Keratinocyte (primary cell): ENCODE measurements around the gene SPR. TPM values are rescaled to one million over a fixed set of nuclear protein-coding genes. Genes with fewer than 3 reads are reported as not detected.
A peak's percentile ranks its signal among the peaks of the same experiment; 100 is the strongest.

Experiments
- DNase-seq: peaks from one replicate; pipeline ENCODE4 v3.0.0-alpha.2; 2011; ENCODE audit warnings: low read depth, missing footprints, low spot score
- FAIRE-seq: peaks from 2 replicates; lab custom pipeline; 2011; peaks lifted over from hg19 to GRCh38; lab: Jason Lieb, UNC
- H2AFZ ChIP-seq: 2 replicates; pipeline ENCODE4 v1.6.0; 2012; ENCODE audit warnings: low read length, control low read depth, inconsistent platforms; ENCODE audit not compliant: control insufficient read depth
- H3K27ac ChIP-seq: 2 replicates; pipeline ENCODE4 v1.5.1; 2011; ENCODE audit warnings: low read length; ENCODE audit not compliant: control insufficient read depth, insufficient read depth
- H3K27me3 ChIP-seq: 3 replicates; pipeline ENCODE4 v1.6.0; 2011; ENCODE audit warnings: low read length; ENCODE audit not compliant: control insufficient read depth, insufficient read depth; ENCODE audit errors: extremely low read depth
- H3K36me3 ChIP-seq, 2 experiments: 2 replicates in 1 of 2; 3 replicates in 1 of 2; pipeline ENCODE4 v1.5.1; 2011; ENCODE audit warnings: low read length in 2 of 2, mild to moderate bottlenecking in 1 of 2; ENCODE audit not compliant: control insufficient read depth in 2 of 2, insufficient read depth in 2 of 2; ENCODE audit errors: extremely low read depth in 1 of 2
- H3K4me1 ChIP-seq: 3 replicates; pipeline ENCODE4 v1.5.1; 2011; ENCODE audit warnings: low read length; ENCODE audit not compliant: control insufficient read depth, insufficient read depth; ENCODE audit errors: extremely low read depth
- H3K4me2 ChIP-seq: 3 replicates; pipeline ENCODE4 v1.6.0; 2011; ENCODE audit warnings: low read depth, low read length; ENCODE audit not compliant: control insufficient read depth, insufficient read depth; ENCODE audit errors: extremely low read depth
- H3K4me3 ChIP-seq, 3 experiments: fragments of 200-600 bp in 1 of 3; sonication (generic) in 1 of 3; 2 replicates in 2 of 3; 3 replicates in 1 of 3; pipeline ENCODE4 v1.5.1; 2011 to 2016; ENCODE audit warnings: low read length in 3 of 3, mild to moderate bottlenecking in 3 of 3, control low read depth in 2 of 3, inconsistent platforms in 1 of 3, low read depth in 1 of 3, mixed read lengths in 1 of 3, mixed run types in 1 of 3, moderate library complexity in 1 of 3; ENCODE audit not compliant: control insufficient read depth in 2 of 3, insufficient read depth in 2 of 3; ENCODE audit errors: extremely low read depth in 1 of 3
- H3K79me2 ChIP-seq: 2 replicates; pipeline ENCODE4 v1.6.0; 2012; ENCODE audit warnings: low read length; ENCODE audit not compliant: control insufficient read depth, insufficient read depth
- H3K9ac ChIP-seq: 3 replicates; pipeline ENCODE4 v1.6.0; 2011; ENCODE audit warnings: low read length; ENCODE audit not compliant: control insufficient read depth, insufficient read depth; ENCODE audit errors: extremely low read depth
- H3K9me1 ChIP-seq: 3 replicates; pipeline ENCODE4 v1.6.0; 2011; ENCODE audit warnings: low read length; ENCODE audit not compliant: control insufficient read depth, insufficient read depth; ENCODE audit errors: extremely low read depth
- H3K9me3 ChIP-seq: 2 replicates; pipeline ENCODE4 v1.5.1; 2012; ENCODE audit warnings: low read depth, low read length; ENCODE audit not compliant: control insufficient read depth
- H4K20me1 ChIP-seq: 3 replicates; pipeline ENCODE4 v1.6.0; 2011; ENCODE audit warnings: low read length; ENCODE audit not compliant: control insufficient read depth, insufficient read depth; ENCODE audit errors: extremely low read depth
- CTCF ChIP-seq, 3 experiments: IDR thresholded peaks in 1 of 3; conservative IDR thresholded peaks in 1 of 3; optimal IDR thresholded peaks in 1 of 3; 2 replicates in 2 of 3; 3 replicates in 1 of 3; pipeline versions ENCODE3 to v1.5.1; 2011; ENCODE audit warnings: low read length in 3 of 3, mild to moderate bottlenecking in 3 of 3, moderate library complexity in 2 of 3, control low read depth in 1 of 3, inconsistent platforms in 1 of 3; ENCODE audit not compliant: insufficient read depth in 2 of 3; ENCODE audit errors: extremely low read depth in 1 of 3
- EZH2 ChIP-seq: IDR thresholded peaks from one replicate; pipeline ENCODE4 v1.6.1; 2012; ENCODE audit warnings: inconsistent platforms, mild to moderate bottlenecking, low read length, moderate library complexity
- dilution Hi-C: fragments of 300-500 bp; cut with MboI; formaldehyde crosslinking; loops from one replicate; pipeline ENCODE4 v1.7.0; 2020; ENCODE audit warnings: low sequenced_read_pairs; ENCODE audit not compliant: extremely low pct_ligation_motif_present
- polyA plus RNA-seq, 5 experiments: library from polyadenylated mRNA; depleted of rRNA in 3 of 5; stranded (reverse) in 3 of 5; stranded (forward) in 1 of 5; unstranded in 1 of 5; fragments of >200 nt; gene quantifications; 1 replicate in 1 of 5; 2 replicates in 3 of 5; 3 replicates in 1 of 5; pipeline versions ENCODE4 v1.2.1 to v1.2.3, GENCODE V29; 2011 to 2012; ENCODE audit warnings: missing spikeins in 2 of 5, low read depth in 1 of 5, low replicate concordance in 1 of 5

The SPR gene
- polyA plus RNA-seq, 1 donor (not counting 4 experiments of a cell fraction or from before 2014, with no cell fraction given): 25.1 TPM

GRCh38 chr2:72891091-72891818 lies 4.0 kb downstream of the SPR start:
- Histone ChIP-seq H3K36me3 (peaks cover 12% of the 10 kb centered on the region in 2 experiments), H4K20me1 (peaks cover 5% of the 10 kb centered on the region), H3K27ac (no peak overlapping the region), H3K4me1 (peaks cover 39% of the 10 kb centered on the region), H3K4me3 (no peak overlapping the region), H3K4me2 (no peak overlapping the region), H3K79me2 (peaks cover 2% of the 10 kb centered on the region), H3K9me3 (no peaks in the 10 kb centered on the region), H2AFZ (no peak overlapping the region), H3K27me3 (peaks cover 3% of the 10 kb centered on the region), H3K9me1 (no peaks in the 10 kb centered on the region), H3K9ac (no peak overlapping the region)
- TF ChIP-seq EZH2 (no peak), CTCF (optimal IDR thresholded peaks at IDR 0.05 in 1 of 3, IDR thresholded peaks at IDR 0.05 in 1 of 3, conservative IDR thresholded peaks at IDR 0.05 in 1 of 3; ENCODE audit: extremely low read depth in 1 of 3, insufficient read depth in 2 of 3, low read length in 3 of 3) (no peak)
- DNase-seq (no peak), FAIRE-seq (no peak)
- dilution Hi-C loops: no loop called here

DNA sequence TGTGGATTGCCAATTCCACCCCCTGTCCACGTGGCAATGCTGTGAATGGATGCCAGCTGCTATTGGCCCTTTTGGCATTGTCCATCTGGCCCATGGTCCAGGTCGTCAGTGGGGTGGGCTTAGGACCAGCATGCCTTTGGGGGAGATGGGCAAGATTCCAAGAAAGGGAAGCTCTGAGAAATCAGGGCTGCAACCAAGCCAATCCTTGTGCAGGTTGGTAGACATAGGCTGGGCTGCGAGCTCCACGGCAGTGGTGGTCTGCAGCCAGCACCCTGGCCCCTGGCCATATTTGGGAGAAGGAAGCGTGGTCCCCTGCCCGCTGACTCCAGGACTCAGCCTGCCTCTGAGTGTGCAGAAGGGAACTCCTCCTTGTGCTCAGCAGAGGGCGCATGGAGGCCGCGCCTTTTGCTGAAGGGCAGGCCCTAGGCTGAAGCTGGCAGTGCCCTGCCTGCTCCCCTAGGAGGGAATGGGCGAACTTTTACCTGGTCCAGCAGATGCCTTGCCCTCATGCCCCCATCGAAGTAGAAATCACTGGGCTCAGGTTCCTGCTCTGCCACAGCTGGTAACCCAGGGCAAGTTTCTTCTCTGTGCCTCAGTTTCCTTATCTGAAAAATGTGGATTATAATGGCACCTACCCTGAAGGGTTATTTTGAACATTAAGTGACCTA lies 5.4 kb downstream of the SPR start:
- DNase-seq (no peak), FAIRE-seq (no peak)
- Histone ChIP-seq H2AFZ (no peak overlapping the region), H3K4me3 (no peak overlapping the region), H3K9ac (no peak overlapping the region), H3K4me1 (peaks cover 35% of the 10 kb centered on the region), H3K9me1 (no peaks in the 10 kb centered on the region), H3K4me2 (no peak overlapping the region), H3K79me2 (peaks cover 2% of the 10 kb centered on the region), H3K27ac (no peak overlapping the region), H3K9me3 (no peaks in the 10 kb centered on the region), H4K20me1 (peaks cover 5% of the 10 kb centered on the region), H3K27me3 (peaks cover 3% of the 10 kb centered on the region), H3K36me3 (peaks cover 12% of the 10 kb centered on the region in 2 experiments)
- dilution Hi-C loops: no loop called here
- TF ChIP-seq EZH2 (no peak), CTCF (optimal IDR thresholded peaks at IDR 0.05 in 1 of 3, IDR thresholded peaks at IDR 0.05 in 1 of 3, conservative IDR thresholded peaks at IDR 0.05 in 1 of 3; ENCODE audit: extremely low read depth in 1 of 3, insufficient read depth in 2 of 3, low read length in 3 of 3) (peak in 2 of 3 experiments; percentile 70 to 79)
